GM12864 (cell line): Measurements from ENCODE around the gene DISC1.

Experiments
- DNase-seq: peaks from one replicate; pipeline ENCODE4 v3.0.0-alpha.2; 2011; ENCODE audit warnings: low read depth
- H3K4me3 ChIP-seq: 2 replicates; pipeline ENCODE4 v1.5.1; 2011; ENCODE audit warnings: mild to moderate bottlenecking, low read depth, low read length, control low read depth
- CTCF ChIP-seq: IDR thresholded peaks from 2 replicates; pipeline ENCODE4 v1.5.1; 2011; ENCODE audit warnings: low read depth, mild to moderate bottlenecking, moderate library complexity, low read length, control low read depth, inconsistent platforms; ENCODE audit errors: missing control alignments

Gene DISC1

DNA sequence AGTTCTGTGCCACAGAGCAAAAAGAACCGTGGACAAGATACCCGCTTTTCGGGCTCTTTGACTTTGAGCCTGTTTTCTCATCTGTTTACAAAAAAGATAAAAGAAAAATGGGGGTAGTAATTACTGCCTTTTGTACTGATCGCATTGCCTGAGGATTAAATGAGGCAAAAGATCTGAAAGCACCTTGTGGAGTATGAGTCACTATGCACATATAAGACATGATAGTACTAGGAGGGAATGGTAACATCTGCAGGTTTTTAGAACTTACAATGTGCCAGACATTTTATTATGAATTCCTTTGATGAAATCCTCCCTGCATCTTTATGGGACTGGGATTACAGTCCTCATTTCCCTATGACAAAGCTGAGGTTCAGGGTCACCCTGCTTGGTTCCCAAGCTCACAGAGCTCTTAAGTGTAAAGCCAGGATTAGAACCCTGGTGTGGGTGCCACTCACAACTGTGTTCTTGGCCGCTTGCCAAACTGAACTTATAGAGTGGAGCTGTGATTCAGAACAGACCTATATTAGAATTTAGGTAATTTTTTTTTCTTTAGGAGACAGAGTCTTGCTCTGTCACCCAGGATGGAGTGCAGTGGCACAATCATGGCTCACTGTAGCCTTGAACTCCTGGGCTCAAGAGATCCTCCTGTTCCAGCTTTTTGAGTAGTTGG, 1.8 kb downstream of the DISC1 start:
- DNase-seq: no peak
- no peak for TF ChIP-seq CTCF
- no peak overlapping the region for H3K4me3 ChIP-seq

DNA sequence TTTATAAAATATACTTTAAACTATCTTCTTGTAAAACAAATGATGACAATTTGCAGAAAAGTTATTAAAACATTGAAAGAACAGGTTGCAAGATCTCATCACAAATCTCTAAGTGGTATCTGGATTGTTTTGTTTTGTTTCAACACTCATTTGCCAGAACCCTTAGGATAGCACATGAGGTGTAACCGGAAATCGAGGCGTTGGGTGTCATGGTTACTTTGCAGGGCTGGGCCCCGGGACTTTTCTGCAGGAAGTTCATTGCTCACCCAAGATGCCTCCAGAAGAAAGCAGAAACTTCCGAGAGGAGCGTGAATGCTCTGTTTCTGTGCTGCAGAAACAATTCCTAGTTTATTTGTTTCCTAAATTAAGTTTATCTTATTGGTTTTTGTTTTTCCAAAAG, 2.5 kb downstream of the DISC1 start:
- H3K4me3 ChIP-seq: no peak overlapping the region
- no peak for TF ChIP-seq CTCF
- DNase-seq: no peak

GRCh38 chr1:231630558-231631205, 4.1 kb downstream of the DISC1 start:
- no peak for TF ChIP-seq CTCF
- H3K4me3 ChIP-seq: no peak overlapping the region
- DNase-seq: no peak

GRCh38 chr1:231631717-231632116, 5.1 kb downstream of the DISC1 start:
- TF ChIP-seq CTCF: no peak
- no peak for DNase-seq
- H3K4me3 ChIP-seq: no peak overlapping the region

GRCh38 chr1:231632119-231632518, 5.5 kb downstream of the DISC1 start:
- no peak for TF ChIP-seq CTCF
- no peak overlapping the region for H3K4me3 ChIP-seq
- DNase-seq: no peak

DNA sequence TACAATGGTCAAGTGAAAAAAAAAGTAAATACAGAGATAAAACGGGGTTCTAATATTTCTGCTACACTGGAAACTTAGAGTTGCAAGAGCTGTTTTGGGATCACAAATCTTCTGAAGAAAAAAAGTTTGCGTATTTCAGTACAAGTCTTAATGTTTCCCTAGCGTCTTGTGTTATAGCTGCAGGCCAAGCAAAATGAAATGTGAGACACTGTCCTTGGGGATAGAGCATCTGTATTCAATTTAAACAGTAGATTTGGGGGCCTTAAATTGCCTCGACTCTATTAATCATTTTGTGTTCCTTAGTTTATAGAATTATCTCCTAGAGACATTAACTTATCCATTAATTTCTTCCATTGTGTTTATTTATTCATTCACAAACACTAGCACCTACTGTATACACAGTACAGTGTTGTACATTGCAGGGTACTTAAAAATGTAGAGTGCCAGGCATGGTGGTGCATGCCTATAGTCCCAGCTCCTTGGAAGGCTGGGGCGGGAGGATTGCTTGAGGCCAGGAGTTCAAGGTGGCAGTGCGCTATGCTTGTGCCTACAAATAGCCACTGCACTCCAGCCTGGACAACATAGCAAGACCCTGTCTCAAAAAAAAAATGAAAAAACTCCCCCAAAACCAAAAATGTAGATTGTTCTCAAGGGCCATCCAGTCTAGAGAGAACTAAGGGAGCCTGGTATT, 7.9 kb downstream of the DISC1 start:
- no peak for TF ChIP-seq CTCF
- no peak overlapping the region for H3K4me3 ChIP-seq
- DNase-seq: no peak
